GM18867 (cell line): ENCODE measurements around the gene DLK2.

Experiments
- ATAC-seq: cut with Tn5 transposase; IDR thresholded peaks from one replicate; pipeline ENCODE4 v1.9.1; 2021; ENCODE audit warnings: mild to moderate bottlenecking, moderate library complexity; ENCODE audit not compliant: unreplicated experiment

Gene DLK2

GRCh38 chr6:43454696-43455530, 435 bp downstream of the DLK2 start:
- ATAC-seq: peak; percentile 15

GRCh38 chr6:43454290-43454695, 1.1 kb downstream of the DLK2 start:
- ATAC-seq: peak; percentile 59

- no peak for ATAC-seq
Observed at GRCh38 chr6:43453831-43454230, 1.5 kb downstream of the DLK2 start.

GRCh38 chr6:43452896-43453295, 2.5 kb downstream of the DLK2 start:
- ATAC-seq: no peak

GRCh38 chr6:43451939-43452338, 3.4 kb downstream of the DLK2 start:
- no peak for ATAC-seq

- no peak for ATAC-seq
Observed at GRCh38 chr6:43451348-43451747, 4.0 kb downstream of the DLK2 start.

GRCh38 chr6:43450699-43451131, 4.6 kb downstream of the DLK2 start:
- ATAC-seq: no peak

GRCh38 chr6:43448916-43449315, 6.4 kb downstream of the DLK2 start:
- ATAC-seq: no peak

- ATAC-seq: no peak
Observed at GRCh38 chr6:43447604-43448003, 7.7 kb downstream of the DLK2 start.

- no peak for ATAC-seq
Observed at GRCh38 chr6:43445576-43445975, 9.8 kb downstream of the DLK2 start.

- ATAC-seq: no peak
Observed at GRCh38 chr6:43444582-43444981, 10.8 kb downstream of the DLK2 start.

GRCh38 chr6:43444036-43444435, 11.3 kb downstream of the DLK2 start:
- no peak for ATAC-seq

GRCh38 chr6:43442935-43443334, 12.4 kb downstream of the DLK2 start:
- no peak for ATAC-seq

GRCh38 chr6:43437700-43438099, 17.6 kb downstream of the DLK2 start:
- ATAC-seq: no peak

- no peak for ATAC-seq
Observed at GRCh38 chr6:43436577-43437282, 18.6 kb downstream of the DLK2 start.

- no peak for ATAC-seq
Observed at GRCh38 chr6:43435682-43436437, 19.5 kb downstream of the DLK2 start.

GRCh38 chr6:43434943-43435342, 20.4 kb downstream of the DLK2 start:
- no peak for ATAC-seq

- ATAC-seq: no peak
Observed at GRCh38 chr6:43434001-43434840, 21.1 kb downstream of the DLK2 start.

GRCh38 chr6:43433148-43433547, 22.2 kb downstream of the DLK2 start:
- no peak for ATAC-seq
